SIG-M5 treated with dmso at 0.1 percent for 504 hours (cell line): ENCODE measurements around the gene ITGB7.

ENCODE experiments used
- DNase-seq: peaks from one replicate; lab custom pipeline; 2025; ENCODE audit not compliant: unreplicated experiment; lab: John Stamatoyannopoulos, UW

The ITGB7 gene

DNA sequence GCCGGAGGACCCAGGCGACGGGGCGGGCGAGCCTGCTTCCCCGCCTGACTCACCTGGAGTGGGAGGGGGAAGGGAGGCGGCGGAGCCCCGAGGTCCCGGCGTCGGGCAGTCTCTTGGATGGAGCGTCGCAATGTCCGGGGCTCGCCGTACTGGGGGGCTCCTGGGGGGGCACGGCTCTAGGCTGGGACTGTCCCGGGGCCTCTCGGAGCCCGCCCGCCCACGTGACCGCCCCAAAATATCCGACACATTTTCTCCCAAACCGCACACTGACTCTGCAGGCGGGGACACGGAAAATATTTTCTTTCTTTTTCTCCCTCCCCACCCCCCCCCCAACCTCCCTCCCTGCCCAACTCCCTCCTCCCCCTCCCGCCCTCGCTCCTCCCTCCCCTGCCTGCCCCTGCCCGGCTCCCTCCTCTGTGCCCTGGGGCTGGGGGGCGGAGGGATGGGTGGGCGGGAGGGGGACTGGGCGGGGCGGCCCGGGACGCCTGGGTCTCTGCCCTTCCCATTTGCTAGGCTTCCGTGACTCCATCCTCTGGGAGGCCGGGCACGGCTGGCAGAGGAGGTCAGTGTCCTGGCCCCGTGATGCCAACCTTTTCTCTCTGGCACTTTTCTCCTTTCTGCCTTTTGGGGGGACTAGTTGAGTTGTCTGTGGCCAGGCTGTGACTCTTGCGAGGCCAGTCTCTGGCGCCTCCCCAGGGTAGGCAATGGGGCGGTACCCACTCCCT is 25.0 kb upstream of the ITGB7 start, which contains the start of gene RARG:
Gene RARG, minus strand, starts transcription at position 289 of the 725 bp plus-strand sequence. CDS start 4,664 bp downstream, outside the sequence.
- peak; percentile 67 for DNase-seq

DNA sequence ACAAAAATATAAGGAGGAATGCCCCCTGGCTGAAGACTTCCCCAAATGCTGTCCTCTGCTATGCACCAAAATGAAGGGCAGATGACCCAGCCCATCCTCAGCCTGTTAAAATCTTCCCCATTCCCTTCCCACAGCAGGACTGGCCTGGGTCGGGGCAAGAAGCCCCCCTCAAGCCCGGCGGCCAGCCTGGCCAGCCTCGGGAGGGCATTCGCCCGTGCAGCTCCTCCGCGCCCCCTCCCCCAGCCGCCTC is 24.5 kb upstream of the ITGB7 start:
- DNase-seq: no peak

DNA sequence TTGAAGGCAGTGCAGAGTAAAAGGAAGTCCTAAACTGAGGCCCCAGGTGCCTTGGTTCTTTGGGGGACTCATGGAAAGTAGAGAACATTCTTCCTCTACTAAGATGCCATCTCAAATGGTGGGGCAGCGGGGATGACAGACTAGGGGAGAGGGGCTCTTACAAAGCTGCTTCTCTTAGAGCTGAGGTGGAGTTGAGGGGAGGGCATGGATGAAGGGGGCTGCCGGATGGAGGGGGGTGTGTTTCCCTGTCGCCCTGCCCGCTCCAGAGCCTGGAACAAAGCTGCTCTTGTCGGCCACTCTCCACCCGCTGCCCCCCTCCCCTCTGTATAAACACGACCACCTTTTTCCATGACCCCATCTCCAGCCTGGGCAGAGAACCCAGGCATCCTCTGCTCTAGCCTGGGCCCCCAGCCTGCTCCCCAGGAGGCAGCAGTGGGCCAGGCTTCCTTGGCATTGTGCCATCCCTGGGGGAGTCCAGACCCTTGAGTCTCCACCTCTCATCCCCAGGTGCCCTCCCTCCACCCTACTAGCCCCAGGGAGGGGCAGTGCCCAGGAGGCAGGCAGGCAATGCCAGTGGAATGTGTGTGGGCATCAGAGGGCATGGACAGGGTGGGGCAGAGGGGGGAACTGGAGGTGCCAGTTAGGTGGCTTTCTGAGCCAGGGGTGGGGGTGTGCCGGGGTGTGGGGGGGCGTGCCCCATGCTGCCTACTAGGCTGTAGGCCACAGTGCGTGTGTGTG is 23.2 kb upstream of the ITGB7 start:
- peak; percentile 56 for DNase-seq

DNA sequence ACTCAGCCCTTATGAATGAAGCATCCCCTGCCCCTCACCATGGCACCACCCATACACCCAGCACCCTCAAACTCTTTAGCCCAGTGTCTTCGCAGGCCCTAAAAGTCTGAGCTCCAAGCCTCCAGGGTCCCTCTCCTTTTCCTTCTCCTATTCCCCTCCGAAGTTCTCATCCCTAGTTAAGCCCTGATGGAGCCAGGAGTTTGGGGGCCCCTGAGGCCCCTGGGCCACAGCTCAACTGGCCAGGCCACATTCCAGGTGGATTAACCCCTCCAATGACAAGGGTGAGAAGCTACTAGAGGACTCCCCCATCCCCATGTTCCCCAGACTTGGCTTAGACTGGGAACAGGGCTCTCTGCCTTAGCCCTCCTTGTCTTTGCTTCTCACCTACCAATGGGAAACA is 22.4 kb upstream of the ITGB7 start:
- DNase-seq: no peak

DNA sequence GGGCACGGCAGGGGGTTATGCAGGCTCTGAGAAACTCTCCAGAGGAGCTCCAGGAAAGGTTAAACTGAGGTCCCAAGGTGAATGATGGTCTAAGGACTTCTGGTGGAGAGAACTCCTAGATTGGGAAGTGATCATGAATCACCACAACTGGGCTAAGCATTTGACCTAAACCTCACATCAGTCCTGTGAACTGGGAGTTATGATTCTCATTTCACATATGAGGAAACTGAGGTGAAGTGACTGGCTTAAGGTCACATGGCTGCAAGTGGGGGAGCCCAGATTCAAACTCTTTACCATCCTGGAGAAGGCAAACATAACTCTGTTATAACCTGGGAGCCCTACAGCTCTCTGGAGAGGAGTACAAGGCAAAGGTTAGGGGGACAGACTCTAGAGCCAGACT is 20.8 kb upstream of the ITGB7 start:
- no peak for DNase-seq

DNA sequence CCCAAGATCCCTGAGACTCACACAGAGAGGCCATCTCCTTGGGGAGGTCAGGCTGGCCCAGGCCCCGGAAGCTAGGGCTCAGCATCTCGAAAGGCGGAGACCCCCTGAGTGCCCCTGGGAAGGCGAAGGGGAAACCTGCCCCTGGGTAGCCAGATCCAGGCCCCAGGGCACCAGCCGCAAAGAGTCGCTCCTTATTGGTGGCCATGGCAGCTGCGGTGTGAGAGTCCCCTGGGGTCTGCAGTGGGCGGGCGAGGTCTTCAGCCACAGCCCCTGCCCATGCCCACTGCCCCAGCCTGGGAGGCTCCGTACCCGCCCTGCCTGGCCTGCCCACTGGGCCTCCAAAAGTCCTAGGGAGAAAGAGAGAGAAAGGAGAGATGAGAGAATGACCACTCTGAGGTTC is 20.3 kb upstream of the ITGB7 start:
- no peak for DNase-seq

DNA sequence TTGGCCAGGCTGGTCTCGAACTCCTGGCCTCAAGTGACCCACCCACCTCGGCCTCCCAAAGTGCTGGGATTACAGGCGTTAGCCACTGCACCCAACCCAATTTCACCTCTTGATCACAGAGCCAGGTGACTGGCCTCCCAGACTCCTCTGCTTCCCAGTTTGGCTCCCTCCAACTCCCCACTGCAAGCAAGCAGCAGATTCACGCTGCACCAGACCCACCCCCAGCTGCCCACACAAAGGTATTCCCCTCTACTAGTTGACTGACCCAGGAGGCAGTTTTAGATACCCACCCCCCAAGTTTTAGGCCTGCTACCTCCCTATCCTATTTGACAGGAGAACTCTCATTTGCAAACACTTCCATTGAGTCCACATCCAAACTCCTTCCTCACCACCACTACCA is 19.8 kb upstream of the ITGB7 start:
- DNase-seq: no peak

DNA sequence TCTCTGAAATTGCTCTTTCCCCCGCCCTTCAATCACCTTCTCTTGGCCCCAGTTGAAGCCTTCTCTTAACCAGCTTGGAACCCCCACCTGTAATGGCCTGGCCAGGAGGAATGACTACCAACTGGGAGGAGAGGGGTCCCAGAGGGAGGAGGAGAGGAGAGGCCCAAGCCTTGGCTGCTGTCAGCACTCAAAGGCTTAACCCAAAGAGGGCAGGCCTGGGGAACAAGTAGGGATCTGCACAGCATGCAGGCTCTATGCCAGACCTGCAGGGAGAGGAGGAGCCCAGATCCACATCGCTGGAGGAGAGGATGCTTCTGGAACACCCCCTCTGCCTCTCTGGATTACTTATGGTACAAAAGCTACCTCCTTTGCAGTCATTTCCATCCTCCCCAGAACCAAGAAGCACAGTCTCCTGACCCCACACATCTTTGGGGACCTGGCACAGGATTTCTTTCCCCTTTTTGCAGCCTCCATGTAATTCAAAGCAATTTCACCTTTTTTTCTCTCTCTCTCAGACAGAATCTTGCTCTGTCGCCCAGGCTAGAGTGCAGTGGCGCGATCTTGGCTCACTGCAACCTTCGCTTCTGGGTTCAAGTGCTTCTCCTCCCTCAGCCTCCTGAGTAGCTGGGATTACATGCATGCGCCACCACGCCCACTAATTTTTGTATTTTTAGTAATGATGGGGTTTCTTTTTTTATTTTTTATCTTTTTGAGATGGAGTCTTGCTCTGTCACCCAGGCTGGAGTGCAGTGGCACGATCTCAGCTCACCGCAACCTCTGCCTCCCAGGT is 18.8 kb upstream of the ITGB7 start:
- DNase-seq: no peak

DNA sequence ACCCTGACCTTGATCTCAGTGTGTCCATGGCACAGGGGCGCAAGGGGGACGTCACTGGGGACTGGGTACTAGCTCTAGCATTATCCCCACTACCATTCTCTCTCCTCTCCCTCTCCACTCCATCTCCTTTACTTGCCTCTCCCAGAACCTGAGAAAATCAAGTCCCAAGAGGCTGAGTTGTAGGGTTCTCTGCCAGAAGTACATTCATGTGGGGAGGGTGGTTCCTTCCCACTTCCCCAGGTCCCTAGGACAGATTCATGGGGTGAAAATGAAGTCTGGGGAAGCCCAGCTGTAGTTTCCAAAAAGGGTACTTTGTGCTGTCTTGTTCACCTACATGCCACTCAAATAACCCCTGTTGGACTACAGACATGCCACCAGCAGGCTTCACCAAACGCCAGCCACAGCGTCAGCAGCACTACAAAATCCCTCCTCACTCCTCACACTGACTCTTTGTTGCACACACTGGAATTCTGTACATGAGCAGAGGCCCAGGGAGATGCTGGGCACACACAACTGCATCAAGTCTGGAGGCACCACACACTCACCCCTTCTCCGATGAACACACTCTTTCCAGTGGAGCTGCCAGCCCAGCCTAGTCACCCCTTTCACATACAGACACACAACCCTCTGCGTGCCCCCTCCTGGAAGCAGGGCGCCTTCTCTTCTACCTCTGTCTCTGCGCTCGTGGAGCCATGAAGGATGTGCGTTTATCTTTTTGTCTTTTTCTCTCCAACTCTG is 18.0 kb upstream of the ITGB7 start:
- no peak for DNase-seq

DNA sequence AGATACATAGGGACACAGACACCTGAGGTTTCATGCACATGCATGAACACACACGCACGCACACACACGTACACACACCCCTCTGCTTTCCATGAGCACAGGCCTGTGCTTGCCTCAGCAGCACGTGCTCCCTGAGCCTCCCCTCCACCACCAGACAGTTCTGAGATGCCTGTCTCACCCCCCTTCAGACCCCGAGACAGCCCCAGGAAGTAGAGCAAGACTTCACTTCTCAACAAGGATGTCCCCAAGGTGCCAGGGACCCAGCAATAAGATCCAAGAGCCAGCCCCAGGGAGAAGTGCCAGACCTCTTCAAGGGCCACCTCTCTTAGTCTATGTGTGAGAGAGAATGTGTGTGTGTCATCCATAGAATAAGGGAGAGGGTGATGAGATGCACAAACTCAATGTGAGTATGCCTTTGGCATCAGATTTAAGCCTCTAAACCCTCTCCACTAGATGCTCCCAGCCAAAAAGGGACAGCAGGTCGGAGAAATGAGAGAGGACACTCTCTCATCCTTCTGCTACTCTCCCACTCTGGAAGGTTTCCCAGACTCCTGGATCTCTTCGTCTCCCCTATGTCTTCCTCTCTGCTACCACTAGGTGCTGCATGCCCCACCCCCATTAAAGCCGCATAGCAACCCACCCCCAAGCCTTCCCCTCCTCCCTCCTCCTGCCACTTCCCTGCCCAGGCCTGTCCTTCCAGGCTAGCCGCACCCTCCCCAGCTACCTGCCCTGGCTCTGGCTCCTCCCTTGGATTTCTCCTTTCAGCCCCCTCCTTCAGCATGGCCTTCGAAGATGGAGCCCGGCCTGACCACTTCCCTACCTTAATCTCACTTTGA is 17.2 kb upstream of the ITGB7 start:
- DNase-seq: no peak

DNA sequence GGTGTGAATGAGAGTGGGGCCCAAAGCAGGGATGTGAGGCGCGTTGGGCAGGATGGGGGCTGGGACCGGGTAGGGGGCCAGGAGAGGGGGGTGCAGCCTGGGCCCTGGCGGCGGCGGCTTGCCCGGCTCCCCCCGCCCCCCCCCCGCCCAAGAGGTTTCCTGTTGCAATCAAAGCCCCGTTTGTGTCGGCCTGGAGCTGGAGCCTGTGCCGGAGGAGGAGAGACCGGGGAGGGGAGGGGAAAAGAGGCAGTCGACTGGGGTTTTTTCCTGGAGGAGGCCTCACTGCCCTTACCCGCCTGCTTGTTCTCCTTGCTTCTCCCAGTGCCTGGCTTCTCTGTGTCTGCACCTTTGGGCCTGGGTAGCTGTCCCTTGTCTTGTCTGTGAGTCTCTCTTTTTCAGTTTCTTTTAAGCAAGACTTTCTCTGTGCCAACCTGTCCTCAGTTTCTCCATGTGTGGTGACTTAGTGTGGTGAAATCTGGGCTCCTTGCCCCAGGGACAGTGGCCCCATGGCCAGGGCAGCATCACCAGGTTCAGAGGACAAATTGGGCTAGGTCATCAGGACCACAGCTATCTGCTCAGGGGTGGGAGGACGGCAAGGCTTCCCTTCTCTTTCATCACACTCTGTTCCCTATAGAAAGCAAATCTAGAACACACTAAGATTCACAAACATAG is 16.5 kb upstream of the ITGB7 start:
- DNase-seq: no peak

DNA sequence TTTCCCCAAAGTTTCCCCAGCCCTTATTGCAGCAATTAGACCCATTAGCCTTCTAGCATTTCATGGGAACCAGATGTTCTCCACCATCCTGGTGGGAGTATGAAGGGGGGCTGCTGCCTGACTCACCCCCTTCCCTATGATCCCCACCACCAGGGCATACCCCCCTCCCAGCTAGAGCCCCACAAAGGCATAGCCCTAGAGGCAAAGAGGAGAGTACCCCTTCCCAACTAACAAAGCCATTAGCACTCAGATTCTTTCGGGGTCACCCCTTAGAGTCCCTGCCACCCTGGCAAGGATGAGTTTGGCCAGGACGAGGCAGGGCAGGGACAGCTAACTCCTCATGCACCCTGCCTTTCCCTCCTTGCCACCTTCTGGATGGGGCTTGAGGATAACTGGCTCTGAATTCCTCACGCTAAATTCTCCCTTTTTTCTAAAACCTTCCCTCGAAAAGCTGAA is 15.8 kb upstream of the ITGB7 start:
- DNase-seq: no peak

DNA sequence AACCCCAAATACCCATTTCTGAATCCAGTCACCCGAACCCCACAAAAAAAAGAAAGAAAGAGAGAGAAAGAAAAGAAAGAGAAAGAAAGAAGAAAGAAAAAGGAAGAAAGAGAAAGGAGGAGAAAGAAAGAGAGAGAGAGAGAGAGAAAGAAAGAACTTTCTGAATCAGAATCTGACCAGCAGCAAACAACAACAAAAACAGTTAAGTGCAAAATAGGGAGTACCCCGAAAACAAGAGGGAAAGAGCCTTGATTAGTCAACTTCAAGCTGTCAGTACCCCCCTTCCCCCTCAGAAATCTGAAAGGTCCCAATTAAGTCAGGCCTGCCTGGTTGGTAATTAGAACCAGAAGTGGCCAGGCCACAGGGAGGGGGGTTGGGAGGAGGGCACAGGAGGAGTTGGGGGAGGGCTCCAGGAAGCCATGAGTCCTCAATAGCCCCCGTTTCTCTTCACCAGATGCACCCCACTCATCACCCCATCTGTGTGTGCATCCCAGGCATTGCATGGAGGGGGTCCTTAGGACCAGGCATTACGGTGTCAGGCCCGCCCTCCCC is 15.2 kb upstream of the ITGB7 start:
- DNase-seq: no peak

DNA sequence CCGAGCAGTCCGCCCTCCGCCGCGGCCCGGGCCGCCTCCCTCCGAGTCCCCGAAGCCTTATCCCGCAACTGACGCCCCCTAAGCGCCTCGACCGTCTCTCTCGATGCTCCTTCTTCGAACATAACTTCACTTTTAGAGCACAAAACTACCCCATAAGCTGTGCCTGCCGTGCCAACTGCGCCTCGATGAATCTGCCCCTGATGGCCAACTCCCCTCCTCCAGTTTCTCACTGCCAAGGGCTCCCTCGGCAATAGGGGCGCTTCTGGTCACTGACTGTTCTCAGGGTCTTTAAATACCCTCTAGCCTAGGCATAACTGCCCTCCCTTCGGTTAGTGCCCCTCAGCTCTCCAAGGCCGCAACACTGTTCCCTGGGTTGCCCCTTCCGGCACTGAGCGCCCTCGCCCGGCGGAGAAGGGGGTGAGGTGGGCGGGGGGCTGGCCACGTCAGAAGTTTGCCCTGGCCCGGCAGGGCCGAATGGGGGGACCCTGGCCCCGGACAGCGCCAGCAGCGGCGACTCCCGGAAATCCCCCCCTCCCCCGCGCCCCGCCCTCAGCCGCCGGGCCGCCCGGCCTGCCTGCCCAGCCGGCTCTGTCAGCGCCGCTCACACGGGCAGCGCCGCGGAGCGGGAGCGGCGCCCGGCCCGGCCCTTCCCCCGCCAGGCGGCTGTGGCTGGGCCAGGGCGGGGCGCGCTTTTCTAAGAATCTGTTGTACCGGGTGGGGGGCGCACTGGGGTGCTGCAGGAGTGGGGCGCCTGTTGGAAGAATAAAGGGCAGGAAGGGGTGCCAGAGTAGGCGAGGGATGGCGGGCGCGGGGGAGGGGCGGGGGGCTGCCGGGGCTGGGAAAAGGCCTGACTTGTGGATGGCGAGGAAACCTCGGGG is 14.4 kb upstream of the ITGB7 start:
- DNase-seq: no peak

DNA sequence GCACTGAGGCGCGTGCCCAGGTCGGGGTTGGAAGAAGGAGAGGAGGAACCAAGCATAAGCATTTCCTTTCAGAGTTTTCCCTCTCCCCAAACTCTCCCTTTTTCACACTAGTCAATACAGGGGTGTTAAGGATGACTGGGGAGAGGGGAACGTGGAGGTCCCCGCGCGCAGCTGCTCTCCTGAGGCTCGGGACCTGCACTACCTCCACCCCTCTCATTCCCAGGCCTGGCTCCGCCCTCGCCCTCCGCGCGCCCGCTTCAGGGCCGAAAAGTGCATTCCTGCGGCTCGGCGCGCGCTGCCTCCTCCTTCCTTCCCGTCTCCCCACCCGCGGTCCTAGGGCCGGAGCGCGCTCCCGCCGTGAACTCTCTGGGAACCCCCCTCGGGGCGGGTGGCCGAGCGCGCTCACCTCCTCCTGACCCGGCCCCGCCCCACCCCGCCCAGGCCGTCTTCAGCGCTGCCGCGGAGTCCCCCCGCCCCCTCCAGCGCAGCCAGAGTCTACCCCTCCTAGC is 13.7 kb upstream of the ITGB7 start:
- peak; percentile 94 for DNase-seq

DNA sequence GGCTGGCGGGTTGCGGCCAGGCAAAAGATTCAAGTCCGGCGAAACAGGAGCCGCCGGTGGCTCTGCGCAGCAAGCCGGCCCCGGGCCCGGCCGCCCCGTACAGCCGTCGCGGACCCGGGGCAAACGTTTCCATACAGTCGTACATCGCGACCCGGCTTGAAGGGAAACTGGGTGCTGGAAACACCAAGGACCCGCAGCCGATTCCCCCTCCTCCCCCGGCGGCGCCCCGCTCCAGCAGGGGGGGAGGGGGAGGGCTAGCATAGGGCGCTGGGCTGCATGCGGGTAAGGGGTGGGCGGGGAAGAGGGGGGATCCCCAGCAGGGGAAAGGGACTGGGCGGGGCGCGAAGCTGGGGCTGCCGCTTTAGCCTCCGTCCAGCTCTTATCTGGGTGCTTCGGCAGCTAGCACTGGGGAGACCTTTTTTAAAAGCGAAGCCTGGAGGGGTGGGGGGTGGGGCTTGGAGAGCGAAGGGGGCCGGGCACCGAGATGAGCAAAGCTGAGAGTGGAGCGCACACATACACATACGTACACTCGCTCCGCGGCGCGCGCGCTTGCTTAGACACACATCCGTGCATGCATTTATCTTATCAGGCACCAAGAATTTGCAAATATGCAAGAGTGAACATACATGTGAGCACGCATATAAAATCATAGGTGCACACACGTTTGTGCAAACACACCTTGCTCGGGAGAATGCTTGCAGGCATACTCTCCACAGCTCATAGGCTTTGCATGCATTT is 13.1 kb upstream of the ITGB7 start:
- DNase-seq: peak; percentile 42

DNA sequence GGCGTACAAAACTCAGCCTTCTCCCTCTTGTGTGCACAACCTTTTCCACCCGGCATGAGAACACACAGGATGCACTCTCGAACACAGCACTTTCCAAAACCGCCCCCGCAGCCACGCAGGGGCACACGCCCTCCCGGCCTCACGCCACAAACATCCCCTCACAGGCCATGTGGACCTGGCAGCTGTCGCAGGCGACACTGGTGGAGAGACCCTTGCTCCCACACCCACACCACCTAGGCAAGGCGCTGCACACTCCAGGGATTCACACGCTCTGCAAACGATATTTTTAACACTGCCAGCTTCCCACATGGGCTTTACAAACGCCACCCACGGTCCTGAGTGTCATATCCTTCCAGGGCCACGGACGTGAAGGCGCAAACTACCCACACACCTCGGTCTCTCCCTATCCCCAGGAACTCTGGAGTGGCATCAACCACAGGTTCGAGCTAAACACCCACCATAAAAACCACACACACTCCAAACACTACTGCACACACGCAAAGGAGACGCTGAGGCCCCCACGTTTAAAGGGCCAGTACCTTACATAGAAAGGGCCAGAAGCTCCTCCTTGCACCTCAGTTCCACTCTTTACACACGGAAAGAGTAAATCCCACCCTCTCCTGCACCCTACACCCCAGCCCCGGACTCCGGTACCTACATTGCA is 12.4 kb upstream of the ITGB7 start:
- DNase-seq: no peak
